ENCODE data around the gene RGS7. TPM values are rescaled to one million over a fixed set of nuclear protein-coding genes. Genes with fewer than 3 reads are reported as not detected.

RGS7 gene
- total RNA-seq, 2 experiments from 2014 or later = not detected

- no peak for TF ChIP-seq CTCF (IDR thresholded peaks at IDR 0.05)
- ChIA-PET CTCF (no interaction called here), POLR2A (no interaction called here)
- Mint-ChIP-seq H3K27ac (no peak overlapping the region), H3K27me3 (no peaks in the 10 kb centered on the region), H3K4me1 (ENCODE audit: low read depth) (no peaks in the 10 kb centered on the region), H3K9me3 (peaks cover 7% of the 10 kb centered on the region), H3K4me3 (no peak overlapping the region), H3K36me3 (ENCODE audit: low read depth) (no peaks in the 10 kb centered on the region)
- Histone ChIP-seq H3K27me3 (ENCODE audit: control insufficient read depth in 1 of 2, insufficient read depth in 2 of 2, low read length in 2 of 2) (no peaks in the 10 kb centered on the region), H3K4me1 (ENCODE audit: insufficient read depth, low read length) (no peaks in the 10 kb centered on the region), H3K27ac (ENCODE audit: low read depth in 1 of 2, low read length in 2 of 2) (no peak overlapping the region), H3K4me3 (ENCODE audit: low read length) (no peak overlapping the region), H3K9me3 (ENCODE audit: control insufficient read depth in 1 of 2, insufficient read depth in 1 of 2, low read length in 2 of 2) (peaks cover 0 to 9% of the 10 kb centered on the region in 2 experiments), H3K36me3 (ENCODE audit: insufficient read depth, low read length) (no peaks in the 10 kb centered on the region)
- intact Hi-C loops (cut with DNase I, micrococcal nuclease) = no loop called here
- DNase-seq (no peak), ATAC-seq (ENCODE audit: poor library complexity) (no peak)
These were observed 478.4 kb downstream of the RGS7 start for GRCh38 chr1:240878631-240879030.

GRCh38 chr1:240877605-240878004 lies 479.4 kb downstream of the RGS7 start:
- Mint-ChIP-seq H3K27ac (no peak overlapping the region), H3K4me1 (ENCODE audit: low read depth) (no peaks in the 10 kb centered on the region), H3K36me3 (ENCODE audit: low read depth) (no peaks in the 10 kb centered on the region), H3K9me3 (peaks cover 7% of the 10 kb centered on the region), H3K4me3 (no peak overlapping the region), H3K27me3 (no peaks in the 10 kb centered on the region)
- ChIA-PET POLR2A (no interaction called here), CTCF (interaction anchor here (1.4 kb wide), 1 partner anchor 10 kb away, joined by 3 read pairs; no protein-coding TSS in a partner anchor)
- Histone ChIP-seq H3K4me1 (ENCODE audit: insufficient read depth, low read length) (no peaks in the 10 kb centered on the region), H3K27me3 (ENCODE audit: control insufficient read depth in 1 of 2, insufficient read depth in 2 of 2, low read length in 2 of 2) (no peaks in the 10 kb centered on the region), H3K9me3 (ENCODE audit: control insufficient read depth in 1 of 2, insufficient read depth in 1 of 2, low read length in 2 of 2) (peaks cover 0 to 9% of the 10 kb centered on the region in 2 experiments), H3K27ac (ENCODE audit: low read depth in 1 of 2, low read length in 2 of 2) (no peak overlapping the region), H3K4me3 (ENCODE audit: low read length) (no peak overlapping the region), H3K36me3 (ENCODE audit: insufficient read depth, low read length) (no peaks in the 10 kb centered on the region)
- no peak for DNase-seq
- ATAC-seq (ENCODE audit: poor library complexity) = no peak
- intact Hi-C loops (cut with DNase I, micrococcal nuclease) = no loop called here
- TF ChIP-seq CTCF (IDR thresholded peaks at IDR 0.05) = no peak

GRCh38 chr1:240876071-240876470 lies 480.9 kb downstream of the RGS7 start:
- no peak for TF ChIP-seq CTCF (IDR thresholded peaks at IDR 0.05)
- Histone ChIP-seq H3K27ac (ENCODE audit: low read depth in 1 of 2, low read length in 2 of 2) (no peak overlapping the region), H3K4me3 (ENCODE audit: low read length) (no peak overlapping the region), H3K27me3 (ENCODE audit: control insufficient read depth in 1 of 2, insufficient read depth in 2 of 2, low read length in 2 of 2) (no peaks in the 10 kb centered on the region), H3K36me3 (ENCODE audit: insufficient read depth, low read length) (no peaks in the 10 kb centered on the region), H3K4me1 (ENCODE audit: insufficient read depth, low read length) (no peaks in the 10 kb centered on the region), H3K9me3 (ENCODE audit: control insufficient read depth in 1 of 2, insufficient read depth in 1 of 2, low read length in 2 of 2) (peaks cover 0 to 5% of the 10 kb centered on the region in 2 experiments)
- no peaks in the 10 kb centered on the region for H3K36me3 Mint-ChIP-seq (ENCODE audit: low read depth)
- no peak for DNase-seq
- H3K4me1 Mint-ChIP-seq (ENCODE audit: low read depth) = no peaks in the 10 kb centered on the region
- peaks cover 9% of the 10 kb centered on the region for H3K9me3 Mint-ChIP-seq
- no peak overlapping the region for H3K4me3 Mint-ChIP-seq
- ChIA-PET CTCF (interaction anchor here (1.4 kb wide), 1 partner anchor 12 kb away, joined by 3 read pairs; no protein-coding TSS in a partner anchor), POLR2A (no interaction called here)
- H3K27me3 Mint-ChIP-seq = no peaks in the 10 kb centered on the region
- intact Hi-C loops (cut with DNase I, micrococcal nuclease) = no loop called here
- H3K27ac Mint-ChIP-seq = no peak overlapping the region
- ATAC-seq (ENCODE audit: poor library complexity) = no peak
